SJCRH30 (cell line): ENCODE data around the gene PRR29. TPM values are rescaled to one million over a fixed set of nuclear protein-coding genes. Genes with fewer than 3 reads are reported as not detected.

Source experiments
- DNase-seq, 2 experiments: peaks; one replicate each; pipeline ENCODE4 v3.0.0-alpha.2; 2015 to 2020
- H3K27ac ChIP-seq: fragments of 250-450 bp; sonication (Bioruptor Pico); 2 replicates; pipeline ENCODE4 v1.5.1; 2020; ENCODE audit warnings: mild to moderate bottlenecking, moderate library complexity
- H3K27me3 ChIP-seq: fragments of 250-450 bp; sonication (Bioruptor Pico); 2 replicates; pipeline ENCODE4 v1.5.1; 2020; ENCODE audit warnings: mild to moderate bottlenecking, moderate library complexity
- H3K36me3 ChIP-seq: fragments of 250-450 bp; sonication (Bioruptor Pico); 2 replicates; pipeline ENCODE4 v1.5.1; 2020; ENCODE audit warnings: mild to moderate bottlenecking, moderate library complexity
- H3K4me1 ChIP-seq: fragments of 250-450 bp; sonication (Bioruptor Pico); 2 replicates; pipeline ENCODE4 v1.5.1; 2020; ENCODE audit warnings: mild to moderate bottlenecking, moderate library complexity
- H3K4me3 ChIP-seq: fragments of 250-450 bp; sonication (Bioruptor Pico); 2 replicates; pipeline ENCODE4 v1.5.1; 2020; ENCODE audit warnings: mild to moderate bottlenecking, moderate library complexity
- H3K9me3 ChIP-seq: fragments of 250-450 bp; sonication (Bioruptor Pico); replicated peaks from 2 replicates; pipeline ENCODE4 v1.5.1; 2020; ENCODE audit warnings: mild to moderate bottlenecking, moderate library complexity
- total RNA-seq: library from RNA; depleted of rRNA; stranded (reverse); fragments of >200 nt; shearing (Covaris generic); gene quantifications from 2 replicates; pipeline ENCODE4 v1.2.3, GENCODE V29; 2014

The PRR29 gene
- total RNA-seq, 1 experiment from 2014 or later, result 0.12 TPM

DNA sequence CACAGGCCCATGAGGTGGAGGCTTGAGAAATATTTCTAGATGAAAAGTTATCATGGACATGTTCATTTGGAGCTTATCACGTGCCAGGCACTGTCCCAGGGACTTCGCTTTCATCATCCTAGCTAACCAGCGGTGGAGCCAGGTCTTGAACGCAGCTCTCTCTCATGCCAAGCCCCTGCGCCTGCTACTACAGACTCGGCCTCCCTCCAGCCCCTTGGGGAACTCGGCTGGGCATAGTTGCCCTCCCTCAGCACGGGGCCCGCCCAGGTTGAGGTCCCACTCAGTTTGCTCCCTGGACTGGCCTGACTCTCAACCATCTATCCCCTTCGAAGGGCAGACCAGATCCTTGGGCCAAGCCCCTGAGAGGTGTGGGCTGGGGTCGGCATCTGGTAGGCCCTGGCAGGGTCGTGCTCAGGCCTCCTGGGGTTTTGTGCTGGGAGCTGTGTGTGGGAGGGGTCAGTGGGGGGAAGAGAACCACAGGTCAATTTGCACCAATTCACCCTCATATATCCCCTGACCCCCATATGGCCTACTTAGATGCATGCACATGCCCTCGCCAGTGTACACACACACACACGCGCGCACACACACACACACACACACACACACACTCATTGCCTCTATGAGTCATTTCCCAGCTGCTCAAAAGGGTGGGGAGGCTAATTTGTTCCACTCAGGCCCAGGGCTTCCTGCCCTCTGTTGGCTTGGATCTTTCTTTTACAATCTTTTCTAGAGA lies 13.3 kb upstream of the PRR29 start:
- peak; percentile 83 to 91 for DNase-seq
- Histone ChIP-seq H3K4me1 (peaks cover 53% of the 10 kb centered on the region), H3K27me3 (no peaks in the 10 kb centered on the region), H3K9me3 (peaks cover 8% of the 10 kb centered on the region), H3K36me3 (peaks cover 9% of the 10 kb centered on the region; the same call in 1 of the 2 replicates), H3K27ac (peak overlapping the region; percentile 100), H3K4me3 (no peak overlapping the region)

DNA sequence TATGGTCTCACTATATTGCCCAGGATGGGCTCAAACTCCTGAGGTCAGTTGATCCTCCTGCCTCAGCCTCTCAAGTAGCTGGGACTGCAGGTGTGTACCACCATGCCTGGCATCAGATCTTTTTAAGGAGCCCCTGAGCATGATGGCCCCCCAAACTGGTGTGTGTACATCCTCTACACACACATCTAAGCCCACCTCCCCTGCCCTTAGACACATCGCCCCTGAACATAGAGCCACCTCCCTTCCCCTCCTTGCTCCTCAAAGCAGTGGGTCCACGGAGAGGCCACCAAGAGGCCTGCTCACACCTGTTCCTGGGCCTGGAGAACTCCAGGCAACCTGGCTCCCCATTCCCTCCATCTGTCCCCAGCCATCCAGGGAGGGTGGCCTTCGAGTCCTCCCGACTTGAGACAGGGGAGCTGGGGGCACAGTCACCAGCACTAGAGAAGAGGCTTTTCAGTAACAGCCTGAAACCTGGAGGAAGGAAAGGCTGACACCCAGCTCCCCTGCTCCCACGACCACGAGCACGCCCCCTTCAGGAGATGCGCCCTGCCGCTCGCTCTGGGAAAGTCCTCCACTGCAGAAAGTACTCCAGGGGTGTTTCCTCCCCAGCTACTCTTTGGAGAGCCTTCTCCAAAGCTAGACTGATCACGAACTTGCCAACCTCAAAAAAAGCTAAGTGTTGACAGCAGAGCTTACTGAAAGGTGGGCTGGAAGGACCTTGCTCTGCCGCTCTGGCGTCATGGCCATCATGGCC lies 12.6 kb upstream of the PRR29 start:
- no peak overlapping the region for H3K4me3 ChIP-seq
- peaks cover 8% of the 10 kb centered on the region for H3K9me3 ChIP-seq
- peak; percentile 38 to 62 for DNase-seq
- no peaks in the 10 kb centered on the region for H3K27me3 ChIP-seq
- peak overlapping the region; percentile 100 for H3K27ac ChIP-seq
- H3K4me1 ChIP-seq, result peaks cover 54% of the 10 kb centered on the region
- H3K36me3 ChIP-seq, result peaks cover 9% of the 10 kb centered on the region; the same call in 1 of the 2 replicates

DNA sequence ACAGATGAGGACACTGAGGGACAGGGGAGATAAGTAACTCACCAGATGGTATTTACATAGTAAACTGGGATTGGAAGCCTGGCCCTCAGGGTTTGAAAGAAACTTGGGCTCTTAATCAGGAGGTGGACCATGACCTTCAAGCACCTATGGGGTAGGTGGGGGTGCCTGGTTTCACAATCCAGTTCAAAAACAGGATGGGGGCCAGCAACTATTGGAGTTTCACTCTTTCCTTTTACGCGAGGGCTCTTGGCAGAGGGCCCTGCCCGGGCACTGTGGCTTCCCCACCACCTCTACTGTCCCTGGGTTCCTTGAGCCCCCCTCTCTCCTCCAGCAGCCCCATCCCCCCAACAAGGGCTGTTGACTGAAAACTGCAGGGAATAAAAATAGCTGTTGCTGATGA lies 11.3 kb upstream of the PRR29 start:
- H3K4me3 ChIP-seq, result no peak overlapping the region
- H3K4me1 ChIP-seq, result peaks cover 51% of the 10 kb centered on the region
- H3K27ac ChIP-seq, result peak overlapping the region; percentile 97
- H3K27me3 ChIP-seq, result no peaks in the 10 kb centered on the region
- peak in 1 of 2 experiments; percentile 20 for DNase-seq
- H3K36me3 ChIP-seq, result peaks cover 6% of the 10 kb centered on the region; the same call in 1 of the 2 replicates
- peaks cover 6% of the 10 kb centered on the region for H3K9me3 ChIP-seq

DNA sequence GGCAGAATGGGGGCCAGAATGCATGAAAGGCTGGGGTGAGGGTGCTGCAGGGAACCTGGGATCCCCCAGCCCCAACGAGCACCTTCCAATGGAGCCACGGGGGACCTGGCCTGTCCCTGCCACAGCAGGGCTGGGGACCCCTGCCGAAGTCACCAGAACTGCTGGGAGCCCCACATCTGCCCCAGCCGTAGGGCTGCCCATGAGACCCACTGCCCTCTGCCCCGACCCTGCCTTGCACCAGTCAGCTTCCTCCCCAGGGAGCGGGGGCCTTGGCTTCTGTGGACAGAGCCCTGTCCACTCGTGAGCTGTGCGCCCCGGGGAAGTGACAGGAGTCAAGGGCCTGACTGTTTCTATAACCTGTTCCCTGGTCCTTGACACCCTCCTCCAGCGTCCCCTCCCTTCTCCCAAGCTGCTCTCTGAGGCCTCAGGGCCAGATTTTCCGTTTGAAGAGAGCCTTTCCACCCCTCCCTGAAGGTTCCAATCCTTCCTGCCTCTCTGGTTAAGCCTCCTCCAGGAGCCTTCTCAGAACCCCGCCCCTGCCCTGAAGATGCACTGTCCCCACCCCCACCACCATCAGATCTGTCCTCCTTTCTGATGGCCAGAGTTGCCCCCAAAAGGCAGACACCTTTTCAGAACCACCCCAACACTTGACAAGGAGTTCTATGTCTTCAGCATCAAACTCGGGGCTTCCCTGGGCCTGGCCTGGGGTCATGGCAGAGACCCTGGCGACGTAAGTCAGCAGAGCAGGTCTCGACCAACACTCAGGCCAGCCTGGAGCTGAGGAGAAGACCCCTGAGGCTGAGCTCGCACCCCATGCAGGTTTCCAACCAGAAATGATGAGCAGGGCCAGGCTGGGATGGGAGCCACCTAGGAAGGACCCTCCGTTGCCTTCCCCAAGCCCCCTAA lies 10.7 kb upstream of the PRR29 start:
- Histone ChIP-seq H3K4me3 (peak overlapping the region; percentile 87; the same call in 1 of the 2 replicates), H3K9me3 (no peaks in the 10 kb centered on the region), H3K27me3 (no peaks in the 10 kb centered on the region), H3K27ac (peak overlapping the region; percentile 97), H3K36me3 (no peaks in the 10 kb centered on the region), H3K4me1 (peaks cover 51% of the 10 kb centered on the region)
- DNase-seq, result no peak

DNA sequence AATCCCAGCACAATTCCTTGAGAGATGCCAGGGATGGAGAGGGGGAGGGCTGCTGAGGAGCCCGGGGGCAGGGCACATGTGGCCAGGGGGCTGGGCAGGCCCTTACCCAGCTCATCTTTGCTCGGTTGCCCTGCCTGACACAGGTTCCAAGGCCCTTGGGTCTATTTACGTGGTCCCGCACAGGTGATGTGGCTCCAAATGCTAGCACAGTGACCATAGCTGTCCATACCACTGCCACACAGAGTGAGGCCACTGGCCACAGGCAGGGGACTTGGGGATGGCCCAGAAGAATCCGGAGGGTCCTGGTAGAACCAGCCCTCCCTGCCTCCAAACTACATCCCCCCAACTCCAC lies 10.0 kb upstream of the PRR29 start:
- H3K27me3 ChIP-seq, result no peaks in the 10 kb centered on the region
- H3K27ac ChIP-seq, result peak overlapping the region; percentile 97
- peak overlapping the region; percentile 87 for H3K4me3 ChIP-seq
- H3K9me3 ChIP-seq, result no peaks in the 10 kb centered on the region
- no peaks in the 10 kb centered on the region for H3K36me3 ChIP-seq
- no peak for DNase-seq
- peaks cover 50% of the 10 kb centered on the region for H3K4me1 ChIP-seq

DNA sequence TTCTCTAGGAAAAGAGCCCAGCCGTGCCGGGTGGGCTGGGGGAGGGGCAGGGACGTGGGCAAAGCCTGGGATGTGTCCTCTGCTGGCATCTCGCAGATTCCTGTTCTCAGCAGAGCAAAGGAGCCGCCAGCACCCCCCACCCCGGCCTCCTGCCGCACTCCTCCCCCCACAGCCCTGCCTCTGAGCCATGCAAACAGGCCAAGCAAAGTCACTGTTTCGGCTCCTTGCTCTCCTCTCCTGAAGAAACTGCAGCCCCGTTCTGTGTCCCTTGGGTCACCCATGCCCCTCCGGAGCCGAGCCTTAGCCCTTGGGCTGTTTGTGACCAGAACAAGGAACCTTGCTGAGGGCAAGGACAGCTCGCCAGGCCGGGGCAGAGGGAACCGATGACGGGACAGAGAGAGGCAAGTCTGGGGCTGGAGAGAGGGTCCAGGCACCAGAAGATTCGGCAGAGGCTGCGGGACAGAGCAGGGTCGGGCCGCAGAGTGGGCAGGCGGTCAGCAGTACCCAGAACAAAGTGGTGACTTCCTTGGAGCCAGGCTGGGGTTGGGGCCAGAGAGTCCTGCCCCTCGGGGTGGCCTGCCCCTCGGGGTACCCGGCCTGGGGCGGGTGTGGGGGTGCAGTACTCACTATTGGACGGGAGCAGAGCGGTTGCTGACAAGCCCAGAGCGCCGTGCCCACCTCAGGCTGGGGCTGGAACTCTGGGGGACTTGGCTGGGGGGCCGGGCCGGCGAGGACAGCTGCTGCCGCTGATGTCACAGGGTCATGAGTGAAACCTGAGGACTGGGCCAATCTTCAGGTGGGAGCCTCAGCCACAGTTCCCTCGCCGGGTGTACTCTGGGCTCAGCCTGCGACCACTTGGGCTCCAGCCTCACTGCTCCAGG lies 9.2 kb upstream of the PRR29 start:
- Histone ChIP-seq H3K4me1 (peaks cover 41% of the 10 kb centered on the region), H3K27ac (peak overlapping the region; percentile 97), H3K4me3 (peak overlapping the region; percentile 87), H3K9me3 (no peaks in the 10 kb centered on the region), H3K36me3 (no peaks in the 10 kb centered on the region), H3K27me3 (no peaks in the 10 kb centered on the region)
- peak; percentile 72 to 75 for DNase-seq

DNA sequence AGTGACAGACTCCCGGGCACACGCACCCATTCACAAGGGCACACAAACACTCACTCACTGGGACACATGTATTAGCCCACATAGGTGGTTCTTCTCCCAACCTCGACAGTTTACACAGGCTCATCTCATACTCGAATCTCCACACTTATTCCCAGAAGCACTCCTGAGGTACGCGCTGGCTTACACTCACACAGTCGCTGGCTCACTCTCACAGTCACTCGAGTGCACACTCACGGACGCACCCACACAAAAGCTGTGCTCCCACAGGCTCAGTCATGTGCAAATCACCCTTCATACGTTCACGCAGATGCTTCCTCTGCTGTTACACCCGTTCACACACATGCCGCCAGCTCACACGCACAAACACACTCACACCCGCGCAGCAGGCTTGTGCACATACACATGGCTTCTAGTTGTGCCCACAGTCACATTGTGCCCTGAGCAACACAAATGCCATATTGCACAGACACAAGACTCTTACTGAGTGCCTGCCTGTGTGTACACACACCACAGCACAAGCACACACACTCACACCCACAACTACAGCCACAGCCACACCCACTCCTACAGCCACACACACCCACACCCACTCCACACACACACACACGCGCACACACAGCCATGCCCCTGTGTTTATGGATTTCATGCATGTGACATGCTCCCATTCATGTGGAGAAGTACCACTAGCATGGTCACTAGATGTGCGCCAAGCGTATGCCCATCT lies 8.4 kb upstream of the PRR29 start:
- no peaks in the 10 kb centered on the region for H3K36me3 ChIP-seq
- no peak for DNase-seq
- peak overlapping the region; percentile 87 for H3K4me3 ChIP-seq
- peak overlapping the region; percentile 97 for H3K27ac ChIP-seq
- peaks cover 35% of the 10 kb centered on the region for H3K4me1 ChIP-seq
- H3K9me3 ChIP-seq, result no peaks in the 10 kb centered on the region
- H3K27me3 ChIP-seq, result no peaks in the 10 kb centered on the region

DNA sequence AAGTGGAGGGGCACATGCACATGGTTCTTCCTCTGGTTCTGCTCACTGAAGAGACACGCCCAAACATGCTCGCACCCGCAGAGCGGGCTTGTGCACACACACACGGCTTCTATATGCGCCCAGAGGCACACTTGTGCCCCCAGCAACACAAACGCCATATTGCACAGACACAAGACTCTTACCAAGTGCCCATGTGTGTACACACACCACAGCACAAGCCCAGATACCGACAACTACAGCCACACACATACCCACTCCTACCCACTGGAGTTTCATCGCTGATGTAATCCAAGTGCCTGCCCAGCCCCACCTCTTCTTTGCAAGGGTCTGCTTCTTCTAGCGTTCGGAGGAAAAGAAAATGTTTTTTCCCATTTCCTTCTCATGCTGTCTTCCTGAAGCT lies 6.5 kb upstream of the PRR29 start:
- Histone ChIP-seq H3K4me1 (peaks cover 21% of the 10 kb centered on the region), H3K27me3 (no peaks in the 10 kb centered on the region), H3K36me3 (no peaks in the 10 kb centered on the region), H3K9me3 (no peaks in the 10 kb centered on the region), H3K27ac (no peak overlapping the region), H3K4me3 (no peak overlapping the region)
- no peak for DNase-seq

DNA sequence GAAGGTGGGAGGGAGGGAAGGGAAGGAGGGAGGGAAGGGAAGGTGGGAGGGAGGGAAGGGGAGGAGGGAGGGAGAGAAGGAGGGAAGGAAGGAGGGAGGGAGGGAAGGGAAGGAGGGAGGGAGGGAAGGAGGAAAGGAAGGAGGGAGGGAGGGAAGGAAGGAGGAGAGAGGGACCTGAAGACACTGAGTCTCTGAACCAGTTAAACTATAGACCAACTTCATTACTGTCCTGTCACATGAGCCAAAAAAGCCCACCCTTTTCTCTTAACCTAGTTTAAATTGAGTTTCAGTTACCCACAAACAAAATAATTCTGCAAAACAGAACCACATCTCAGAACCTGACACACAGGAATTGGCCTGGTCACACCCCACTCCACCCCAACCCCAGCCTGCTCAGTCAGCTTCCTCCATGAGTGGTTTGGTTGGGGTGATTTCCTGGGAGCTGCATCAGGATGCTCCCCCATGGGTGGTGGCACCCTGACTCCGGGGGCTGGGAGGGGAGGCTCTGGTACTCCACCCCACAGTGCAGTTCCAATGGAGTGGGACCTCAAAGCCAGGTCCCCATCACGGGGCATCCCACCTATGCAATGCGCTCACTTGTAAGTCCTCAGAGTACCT lies 4.7 kb upstream of the PRR29 start:
- H3K4me1 ChIP-seq, result peaks cover 23% of the 10 kb centered on the region
- no peak for DNase-seq
- no peak overlapping the region for H3K27ac ChIP-seq
- no peak overlapping the region for H3K4me3 ChIP-seq
- H3K36me3 ChIP-seq, result no peaks in the 10 kb centered on the region
- H3K27me3 ChIP-seq, result no peaks in the 10 kb centered on the region
- no peaks in the 10 kb centered on the region for H3K9me3 ChIP-seq

DNA sequence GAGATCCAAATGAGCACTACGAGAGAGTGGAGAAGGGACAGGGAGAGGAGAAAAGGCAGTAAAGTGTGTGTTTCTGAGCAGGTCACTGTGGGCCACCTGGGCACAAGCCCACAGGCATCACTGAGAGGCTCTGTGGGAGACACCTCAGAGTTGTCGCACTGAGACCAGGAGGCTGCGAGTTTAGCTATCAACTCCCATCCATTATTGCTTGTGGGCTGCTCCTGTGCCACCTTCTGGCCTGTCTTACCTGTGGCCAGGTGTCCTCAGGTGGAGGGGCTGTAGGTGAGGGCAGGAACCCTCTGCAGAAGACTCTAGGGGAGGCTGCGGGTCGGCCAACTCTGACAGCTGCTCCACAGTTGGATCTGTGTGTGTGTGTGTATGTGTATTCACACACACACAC lies 2.5 kb upstream of the PRR29 start:
- Histone ChIP-seq H3K4me1 (peaks cover 16% of the 10 kb centered on the region), H3K27me3 (no peaks in the 10 kb centered on the region), H3K27ac (no peak overlapping the region), H3K9me3 (no peaks in the 10 kb centered on the region), H3K4me3 (no peak overlapping the region), H3K36me3 (no peaks in the 10 kb centered on the region)
- DNase-seq, result no peak

DNA sequence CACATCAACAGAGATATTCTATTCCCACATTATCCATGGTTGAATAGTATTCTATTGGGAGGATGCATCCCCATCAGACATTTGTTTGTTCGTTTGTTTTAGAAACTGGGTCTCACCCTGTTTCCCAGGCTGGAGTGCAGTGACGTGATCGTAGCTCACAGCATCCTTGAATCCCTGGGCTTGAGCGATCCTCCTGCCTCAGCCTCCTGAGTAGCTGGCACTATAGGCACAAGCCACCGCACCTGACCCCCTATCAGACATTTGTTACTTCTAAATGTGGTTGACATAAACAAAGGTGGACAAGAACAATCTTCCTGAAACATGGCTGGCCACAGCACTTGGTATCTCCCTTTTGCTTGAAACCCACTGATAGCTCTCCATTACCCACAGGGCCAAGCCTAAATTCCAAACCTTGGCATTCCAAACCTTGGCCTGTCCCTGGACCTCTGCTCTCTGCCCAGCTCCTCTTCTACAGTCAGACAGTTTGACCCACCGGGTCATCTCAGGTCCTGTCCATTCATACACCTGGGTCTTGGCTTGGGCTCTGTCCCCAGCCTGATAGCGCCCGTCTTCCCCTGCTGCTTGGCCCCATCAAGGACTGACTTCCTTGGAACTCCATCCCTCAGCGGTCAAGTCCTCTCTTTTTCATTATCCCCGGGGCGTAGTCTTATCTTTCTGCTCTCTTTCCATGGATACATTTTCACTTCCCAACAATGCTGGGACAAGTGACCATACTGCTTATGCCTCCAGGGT lies 1.5 kb upstream of the PRR29 start:
- Histone ChIP-seq H3K4me3 (no peak overlapping the region), H3K27me3 (no peaks in the 10 kb centered on the region), H3K4me1 (peaks cover 16% of the 10 kb centered on the region), H3K9me3 (no peaks in the 10 kb centered on the region), H3K27ac (no peak overlapping the region), H3K36me3 (no peaks in the 10 kb centered on the region)
- DNase-seq, result no peak

DNA sequence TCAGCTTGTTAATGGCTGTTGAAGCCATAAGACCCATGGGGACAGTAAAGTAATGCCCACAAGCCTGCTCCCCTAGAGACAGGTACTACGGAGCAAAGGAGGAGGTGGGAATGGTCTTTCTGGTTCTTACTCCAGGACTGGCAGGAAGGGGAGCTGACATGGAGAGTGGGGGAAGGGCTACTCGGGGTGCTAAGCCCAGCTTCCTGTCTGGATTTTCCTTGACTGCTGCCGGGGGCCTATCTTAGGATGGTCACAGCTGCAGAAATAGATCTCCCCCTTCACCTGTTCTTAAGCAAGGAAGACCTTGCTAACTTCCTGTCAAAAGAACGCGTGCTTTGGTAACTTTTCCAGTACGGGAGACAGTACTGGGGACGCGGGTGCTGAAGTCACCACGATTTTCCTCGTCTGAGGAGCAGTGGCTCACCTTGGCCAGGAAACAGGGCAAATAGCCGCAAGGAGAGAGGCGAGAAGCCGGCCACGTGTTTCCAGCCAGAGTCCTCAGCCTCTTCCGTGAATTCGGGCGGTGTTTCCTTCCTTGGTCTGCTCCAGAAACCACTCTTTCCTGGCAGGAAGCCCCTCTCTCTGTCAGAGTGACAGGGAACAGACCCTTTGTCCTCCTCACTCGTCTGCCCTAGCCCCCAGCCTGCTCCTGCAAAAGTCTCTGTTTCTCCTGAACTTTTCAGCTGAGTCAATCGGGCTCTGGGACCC lies 656 bp upstream of the PRR29 start:
- peak overlapping the region; percentile 54 for H3K4me3 ChIP-seq
- peaks cover 16% of the 10 kb centered on the region for H3K4me1 ChIP-seq
- DNase-seq, result peak; percentile 69 to 78
- no peaks in the 10 kb centered on the region for H3K27me3 ChIP-seq
- peak overlapping the region; percentile 52 for H3K27ac ChIP-seq
- H3K9me3 ChIP-seq, result no peaks in the 10 kb centered on the region
- H3K36me3 ChIP-seq, result no peaks in the 10 kb centered on the region
